HCT116 (cell line): Measurements from ENCODE around the gene CWF19L1. TPM values are rescaled to one million over a fixed set of nuclear protein-coding genes. Genes with fewer than 3 reads are reported as not detected.

ENCODE experiments used
- ATAC-seq: fragments of 200-7000 bp; cut with Tn5 transposase; 2 replicates; pipeline ENCODE4 v1.9.1; 2020; ENCODE audit warnings: mild to moderate bottlenecking, moderate library complexity
- BruUV-seq: library from RNA; stranded (reverse); fragments of 400-500 nt; replicated peaks from 2 replicates; lab custom pipeline; 2021; lab: Mats Ljungman, UMichigan
- CTCF ChIA-PET: fragments of 300-600 bp; sonication (Branson Sonifier 250); formaldehyde crosslinking; loops from one replicate; lab custom pipeline; 2021; ENCODE audit warnings: antibody characterized with exemption; lab: Charles Lee
- POLR2A ChIA-PET: fragments of 300-600, 350-600 bp; sonication (Branson Sonifier 250); formaldehyde crosslinking; loops from one replicate; lab custom pipeline; 2021; ENCODE audit warnings: antibody characterized with exemption; lab: Charles Lee
- RAD21 ChIA-PET, 2 experiments: fragments of 300-600 bp; sonication (Branson Sonifier 250); formaldehyde crosslinking; loops; one replicate each; lab custom pipeline; 2023; ENCODE audit warnings: low total read pairs in 2 of 2; ENCODE audit not compliant: uncharacterized antibody in 2 of 2, unreplicated experiment in 2 of 2, low non-redundant PET in 1 of 2; lab: Charles Lee
- DNase-seq: peaks from one replicate; pipeline ENCODE4 v3.0.0-alpha.2; 2010; ENCODE audit warnings: low read depth, low spot score
- H2AFZ ChIP-seq: fragments of 200-600 bp; shearing (Covaris generic), sonication (generic); 2 replicates; pipeline ENCODE4 v1.6.1; 2017; ENCODE audit warnings: low read depth, mixed run types, mixed read lengths, antibody characterized with exemption, low read length; ENCODE audit not compliant: poor library complexity, severe bottlenecking
- H3K27ac ChIP-seq: 2 replicates; pipeline ENCODE4 v1.5.1; 2012; ENCODE audit warnings: low read depth, low read length
- H3K27me3 ChIP-seq: fragments of 200-600 bp; sonication (generic); 2 replicates; pipeline ENCODE4 v1.6.1; 2016; ENCODE audit warnings: mixed run types, low read length, mixed read lengths; ENCODE audit not compliant: insufficient read depth
- H3K36me3 ChIP-seq, 2 experiments: fragments of 200-500 bp in 1 of 2; fragments of 200-600 bp in 1 of 2; sonication (Bioruptor generic) in 1 of 2; sonication (generic) in 1 of 2; 2 replicates each; pipeline versions ENCODE4 v1.5.1 to v1.6.1; 2014 to 2016; ENCODE audit warnings: low read length in 2 of 2, inconsistent platforms in 1 of 2, mixed read lengths in 1 of 2, mixed run types in 1 of 2; ENCODE audit not compliant: insufficient read depth in 2 of 2, control insufficient read depth in 1 of 2
- H3K4me1 ChIP-seq, 2 experiments: fragments of 200-600 bp in 1 of 2; sonication (generic) in 1 of 2; 2 replicates each; pipeline versions ENCODE4 v1.5.1 to v1.6.1; 2012 to 2017; ENCODE audit warnings: low read length in 2 of 2, inconsistent platforms in 1 of 2, mild to moderate bottlenecking in 1 of 2, mixed read lengths in 1 of 2, mixed run types in 1 of 2, moderate library complexity in 1 of 2; ENCODE audit not compliant: insufficient read depth in 2 of 2, control insufficient read depth in 1 of 2
- H3K4me2 ChIP-seq: fragments of 200-600 bp; sonication (generic); 2 replicates; pipeline ENCODE4 v1.6.1; 2017; ENCODE audit warnings: mixed run types, low read length, mixed read lengths
- H3K4me3 ChIP-seq, 2 experiments: fragments of 200-600 bp in 1 of 2; sonication (generic) in 1 of 2; replicated peaks in 1 of 2; 2 replicates each; pipeline ENCODE4 v1.5.1; 2011 to 2016; ENCODE audit warnings: low read length in 2 of 2, control low read depth in 1 of 2, low read depth in 1 of 2, mild to moderate bottlenecking in 1 of 2, mixed read lengths in 1 of 2, mixed run types in 1 of 2
- H3K79me2 ChIP-seq: fragments of 200-600 bp; sonication (generic); 2 replicates; pipeline ENCODE4 v1.6.1; 2017; ENCODE audit warnings: mild to moderate bottlenecking, mixed run types, low read length, moderate library complexity, mixed read lengths; ENCODE audit not compliant: insufficient read depth
- H3K9ac ChIP-seq: fragments of 200-600 bp; sonication (generic); 2 replicates; pipeline ENCODE4 v1.6.1; 2016; ENCODE audit warnings: low read length, mixed read lengths
- H3K9me2 ChIP-seq: fragments of 200-600 bp; sonication (generic), shearing (Covaris generic); 2 replicates; pipeline ENCODE4 v1.6.1; 2017; ENCODE audit warnings: mixed run types, mild to moderate bottlenecking, moderate library complexity; ENCODE audit not compliant: insufficient read depth
- H3K9me3 ChIP-seq, 2 experiments: fragments of 200-500 bp in 1 of 2; fragments of 200-600 bp in 1 of 2; sonication (Bioruptor generic) in 1 of 2; sonication (generic) in 1 of 2; 2 replicates each; pipeline ENCODE4 v1.6.1; 2014 to 2017; ENCODE audit warnings: low read length in 2 of 2, mixed read lengths in 2 of 2, inconsistent platforms in 1 of 2, low read depth in 1 of 2, mild to moderate bottlenecking in 1 of 2, mixed run types in 1 of 2, moderate library complexity in 1 of 2; ENCODE audit not compliant: control insufficient read depth in 1 of 2, insufficient read depth in 1 of 2
- H4K20me1 ChIP-seq: fragments of 200-600 bp; sonication (generic), shearing (Covaris generic); 2 replicates; pipeline ENCODE4 v1.6.1; 2017; ENCODE audit warnings: mixed run types, mild to moderate bottlenecking, moderate library complexity; ENCODE audit not compliant: insufficient read depth
- CTCF ChIP-seq, 3 experiments: fragments of 200-600 bp in 1 of 3; sonication (generic) in 1 of 3; IDR thresholded peaks in 2 of 3; conservative IDR thresholded peaks in 1 of 3; 2 replicates each; pipeline ENCODE4 v1.5.1; 2012 to 2017; ENCODE audit warnings: low read depth in 2 of 3, low read length in 2 of 3, antibody characterized with exemption in 1 of 3, borderline replicate concordance in 1 of 3, control low read depth in 1 of 3, mild to moderate bottlenecking in 1 of 3, mixed read lengths in 1 of 3, mixed run types in 1 of 3, moderate library complexity in 1 of 3; ENCODE audit not compliant: insufficient read depth in 1 of 3
- ELF1 ChIP-seq: IDR thresholded peaks from 2 replicates; pipeline ENCODE4 v1.6.1; 2012; ENCODE audit warnings: low read depth, borderline replicate concordance
- EZH2 ChIP-seq: fragments of 200-600 bp; sonication (generic); IDR thresholded peaks from 2 replicates; pipeline ENCODE4 v1.6.1; 2017; ENCODE audit warnings: antibody characterized with exemption, mixed run types
- FOSL1 ChIP-seq: IDR thresholded peaks from 2 replicates; pipeline ENCODE4 v1.6.1; 2012; ENCODE audit warnings: low read depth
- JUND ChIP-seq: IDR thresholded peaks from 2 replicates; pipeline ENCODE4 v1.6.1; 2012
- MAX ChIP-seq: IDR thresholded peaks from 2 replicates; pipeline ENCODE4 v1.6.1; 2012
- POLR2AphosphoS5 ChIP-seq: IDR thresholded peaks from 2 replicates; pipeline ENCODE4 v1.6.1; 2011; ENCODE audit warnings: mild to moderate bottlenecking, low read depth, low read length, moderate library complexity
- SIN3A ChIP-seq: IDR thresholded peaks from 2 replicates; pipeline ENCODE4 v1.6.1; 2012; ENCODE audit warnings: low read depth
- SP1 ChIP-seq: IDR thresholded peaks from 2 replicates; pipeline ENCODE4 v1.6.1; 2012; ENCODE audit warnings: low read depth
- YY1 ChIP-seq: IDR thresholded peaks from 2 replicates; pipeline ENCODE4 v1.6.1; 2011; ENCODE audit warnings: low read length, low read depth, moderate library complexity, mild to moderate bottlenecking; ENCODE audit not compliant: insufficient replicate concordance; ENCODE audit errors: extremely low read depth
- ZFX ChIP-seq: fragments of 450-650 bp; IDR thresholded peaks from 2 replicates; pipeline ENCODE4 v1.6.1; 2017
- ZNF274 ChIP-seq: fragments of 200-500 bp; sonication (Bioruptor generic); IDR thresholded peaks from 2 replicates; pipeline ENCODE4 v1.6.1; 2014; ENCODE audit warnings: mild to moderate bottlenecking, low read depth, low read length, inconsistent platforms
- intact Hi-C: fragments of 100-400 bp; cut with micrococcal nuclease; formaldehyde crosslinking; loops from 2 replicates; pipeline ENCODE4 v1.10.0; 2022
- total RNA-seq: library from RNA; stranded (reverse); gene quantifications from one replicate; pipeline ENCODE4 v1.2.1, GENCODE V29; 2021; ENCODE audit not compliant: unreplicated experiment

Gene CWF19L1
- total RNA-seq, 1 experiment from 2014 or later = 41.7 TPM

DNA sequence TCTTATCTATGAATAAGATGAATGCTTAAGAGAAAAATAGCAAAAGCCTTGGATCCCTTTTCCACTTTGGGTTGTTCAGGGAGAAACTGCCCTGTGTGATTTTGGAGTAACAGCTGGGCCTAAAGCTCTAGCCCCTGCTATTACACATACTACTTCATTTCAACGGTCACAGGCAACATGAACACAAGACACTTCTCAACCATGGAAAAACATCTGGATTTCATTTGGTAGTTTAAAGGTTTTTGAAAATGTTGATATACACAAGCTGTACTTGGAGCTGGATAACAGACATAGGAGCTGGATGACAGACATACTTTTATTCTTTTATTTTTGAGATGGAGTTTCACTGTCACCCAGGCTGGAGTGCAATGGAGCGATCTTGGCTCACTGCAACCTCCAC lies 35.3 kb downstream of the CWF19L1 start:
- Histone ChIP-seq H3K36me3 (peaks cover 9 to 25% of the 10 kb centered on the region in 2 experiments), H3K79me2 (peaks cover 23% of the 10 kb centered on the region), H3K9me2 (no peaks in the 10 kb centered on the region), H4K20me1 (peaks cover 9% of the 10 kb centered on the region; the same call in 1 of the 2 replicates), H2AFZ (no peak overlapping the region), H3K9me3 (no peaks in the 10 kb centered on the region), H3K4me3 (no peak overlapping the region), H3K27me3 (no peaks in the 10 kb centered on the region), H3K9ac (no peak overlapping the region), H3K4me2 (no peak overlapping the region), H3K27ac (no peak overlapping the region), H3K4me1 (peaks cover 5 to 19% of the 10 kb centered on the region in 2 experiments; a peak in 3 of 4 replicates)
- ATAC-seq (no peak), DNase-seq (no peak)
- intact Hi-C loops = no loop called here
- ChIA-PET RAD21 (no interaction called here), POLR2A (no interaction called here), CTCF (interaction anchor here (1.5 kb wide), 1 partner anchor 9 kb away, joined by 7 read pairs; no protein-coding TSS in a partner anchor)
- TF ChIP-seq SP1 = no peak
- TF ChIP-seq FOSL1 = no peak
- no peak for TF ChIP-seq JUND
- TF ChIP-seq SIN3A = no peak
- no peak for TF ChIP-seq ELF1
- TF ChIP-seq MAX = no peak
- TF ChIP-seq EZH2 = no peak
- TF ChIP-seq POLR2AphosphoS5 = no peak
- TF ChIP-seq CTCF (IDR thresholded peaks at IDR 0.05 in 2 of 3, conservative IDR thresholded peaks at IDR 0.05 in 1 of 3; ENCODE audit: borderline replicate concordance in 1 of 3, insufficient read depth in 1 of 3, low read depth in 2 of 3, low read length in 2 of 3) = no peak
- TF ChIP-seq ZNF274 = no peak
- no peak for TF ChIP-seq YY1
- TF ChIP-seq ZFX = no peak
- no TSS peak for BruUV-seq
